ENCODE results near the gene XRN2.
"Not testable (repeated sequence)": the region's sequence is repeated elsewhere in the genome, so short reads cannot be mapped to it uniquely, and the experiment has no call there.

Gene XRN2

GRCh38 chr20:21391972-21392352 lies 88.8 kb downstream of the XRN2 start:
- no peak for DNase-seq

- DNase-seq: no peak
Measured at GRCh38 chr20:21393166-21393565, 90.0 kb downstream of the XRN2 start.

- no peak for DNase-seq
Measured at GRCh38 chr20:21393816-21394519, 90.8 kb downstream of the XRN2 start.

GRCh38 chr20:21394551-21394950 lies 91.4 kb downstream of the XRN2 start:
- DNase-seq: no peak

GRCh38 chr20:21395051-21395665 lies 92.0 kb downstream of the XRN2 start:
- no peak for DNase-seq

- DNase-seq: peak; percentile 42
Measured at GRCh38 chr20:21395666-21396598, 92.8 kb downstream of the XRN2 start.

- DNase-seq: peak; percentile 5
Measured at GRCh38 chr20:21396599-21397340, 93.6 kb downstream of the XRN2 start.

GRCh38 chr20:21397341-21398108 lies 94.4 kb downstream of the XRN2 start, which contains the start of gene NKX2-4:
TSS of gene NKX2-4 (minus strand) at chr20:21397526. CDS start at chr20:21397399, 127 bp downstream.
- no peak for DNase-seq

- no peak for DNase-seq
Measured at GRCh38 chr20:21398109-21399004, 95.2 kb downstream of the XRN2 start.

- no peak for DNase-seq
Measured at GRCh38 chr20:21399005-21399475, 95.9 kb downstream of the XRN2 start.

GRCh38 chr20:21411725-21412124 lies 108.6 kb downstream of the XRN2 start:
- DNase-seq: no peak

- DNase-seq: peak; percentile 10
Measured at GRCh38 chr20:21413996-21414395, 110.9 kb downstream of the XRN2 start.

GRCh38 chr20:21419147-21419546 lies 116.0 kb downstream of the XRN2 start:
- DNase-seq: not testable (repeated sequence)

- no peak for DNase-seq
Measured at GRCh38 chr20:21421601-21422236, 118.6 kb downstream of the XRN2 start.

- not testable (repeated sequence) for DNase-seq
Measured at GRCh38 chr20:21423712-21424111, 120.6 kb downstream of the XRN2 start.

GRCh38 chr20:21424846-21425245 lies 121.7 kb downstream of the XRN2 start:
- DNase-seq: no peak

- no peak for DNase-seq
Measured at GRCh38 chr20:21430020-21430419, 126.9 kb downstream of the XRN2 start.

GRCh38 chr20:21432911-21433310 lies 129.8 kb downstream of the XRN2 start:
- DNase-seq: no peak

GRCh38 chr20:21433329-21433890 lies 130.3 kb downstream of the XRN2 start:
- no peak for DNase-seq

GRCh38 chr20:21435576-21435975 lies 132.4 kb downstream of the XRN2 start:
- DNase-seq: no peak

Data from CD4-positive, alpha-beta T cell treated with Interleukin-10 for 1 hour (primary cell).